NCI-H1436 (cell line): Measurements from ENCODE around the gene PNO1.
A peak's percentile ranks its signal among the peaks of the same experiment; 100 is the strongest.
"Not testable (repeated sequence)": the region's sequence is repeated elsewhere in the genome, so short reads cannot be mapped to it uniquely, and the experiment has no call there.

ENCODE experiments used
- DNase-seq: peaks from one replicate; lab custom pipeline; 2025; lab: John Stamatoyannopoulos, UW

Gene PNO1

GRCh38 chr2:68157402-68158133, at the start of gene PNO1:
Gene PNO1 (plus strand): TSS chr2:68157888. CDS start chr2:68157935, 47 bp downstream.
- peak; percentile 93 for DNase-seq

- no peak for DNase-seq
These were observed 49.6 kb upstream of the PNO1 start for GRCh38 chr2:68108120-68108519.

GRCh38 chr2:68110102-68110501, 47.6 kb upstream of the PNO1 start:
- DNase-seq, result no peak

GRCh38 chr2:68115965-68116364, 41.7 kb upstream of the PNO1 start:
- no peak for DNase-seq

GRCh38 chr2:68117922-68118321, 39.8 kb upstream of the PNO1 start:
- DNase-seq, result not testable (repeated sequence)

GRCh38 chr2:68118816-68119215, 38.9 kb upstream of the PNO1 start:
- no peak for DNase-seq

- no peak for DNase-seq
These were observed 38.2 kb upstream of the PNO1 start for GRCh38 chr2:68119504-68119903.

GRCh38 chr2:68121873-68122679, 35.6 kb upstream of the PNO1 start:
- DNase-seq, result peak; percentile 66

GRCh38 chr2:68122680-68122964, 35.1 kb upstream of the PNO1 start:
- no peak for DNase-seq

GRCh38 chr2:68124321-68124720, 33.4 kb upstream of the PNO1 start:
- no peak for DNase-seq

GRCh38 chr2:68125821-68126220, 31.9 kb upstream of the PNO1 start:
- DNase-seq, result no peak

GRCh38 chr2:68126561-68126960, 31.1 kb upstream of the PNO1 start:
- no peak for DNase-seq

GRCh38 chr2:68127358-68128242, 30.1 kb upstream of the PNO1 start:
- DNase-seq, result no peak

GRCh38 chr2:68134120-68134519, 23.6 kb upstream of the PNO1 start:
- no peak for DNase-seq

- DNase-seq, result no peak
These were observed 23.1 kb upstream of the PNO1 start for GRCh38 chr2:68134554-68134953.

- no peak for DNase-seq
These were observed 22.0 kb upstream of the PNO1 start for GRCh38 chr2:68135448-68136320.

- no peak for DNase-seq
These were observed 15.8 kb upstream of the PNO1 start for GRCh38 chr2:68141875-68142274.

GRCh38 chr2:68151037-68151436, 6.7 kb upstream of the PNO1 start:
- DNase-seq, result no peak

- DNase-seq, result no peak
These were observed 4.9 kb upstream of the PNO1 start for GRCh38 chr2:68152681-68153347.

GRCh38 chr2:68155618-68156017, 2.1 kb upstream of the PNO1 start:
- no peak for DNase-seq

GRCh38 chr2:68156419-68156818, 1.3 kb upstream of the PNO1 start:
- DNase-seq, result no peak
